ENCODE data around the gene NPB.

Gene NPB

DNA sequence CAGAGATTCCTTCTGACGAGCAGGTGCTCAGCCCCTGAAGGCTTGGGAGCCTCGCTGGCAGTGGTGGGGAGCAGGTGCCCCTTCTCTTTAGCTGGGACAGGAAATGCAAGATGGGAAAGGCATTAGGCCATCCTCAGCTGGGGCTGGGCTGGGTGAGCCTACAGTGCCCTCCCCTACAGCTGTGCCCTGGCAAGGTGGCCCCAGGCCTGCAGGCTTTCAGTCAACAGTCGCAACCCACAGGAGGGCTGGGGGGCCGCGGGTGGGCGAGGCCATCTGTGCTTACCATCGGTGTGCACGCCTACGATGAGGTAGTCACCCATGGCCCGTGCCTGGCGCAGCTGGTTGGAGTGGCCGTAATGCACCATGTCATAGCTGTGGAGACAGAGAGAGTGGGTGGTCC, 7.2 kb downstream of the NPB start:
- Histone ChIP-seq H3K36me3 (ENCODE audit: control insufficient read depth, insufficient read depth, low read length) (peaks cover 39% of the 10 kb centered on the region), H3K27me3 (replicated peaks; ENCODE audit: control insufficient read depth, insufficient read depth, low read length) (no peaks in the 10 kb centered on the region), H3K4me3 (replicated peaks; ENCODE audit: low read depth, low read length) (no peak overlapping the region)
- no peak for DNase-seq (ENCODE audit: extremely low read depth, insufficient read length)
- TF ChIP-seq, protein P1, sequence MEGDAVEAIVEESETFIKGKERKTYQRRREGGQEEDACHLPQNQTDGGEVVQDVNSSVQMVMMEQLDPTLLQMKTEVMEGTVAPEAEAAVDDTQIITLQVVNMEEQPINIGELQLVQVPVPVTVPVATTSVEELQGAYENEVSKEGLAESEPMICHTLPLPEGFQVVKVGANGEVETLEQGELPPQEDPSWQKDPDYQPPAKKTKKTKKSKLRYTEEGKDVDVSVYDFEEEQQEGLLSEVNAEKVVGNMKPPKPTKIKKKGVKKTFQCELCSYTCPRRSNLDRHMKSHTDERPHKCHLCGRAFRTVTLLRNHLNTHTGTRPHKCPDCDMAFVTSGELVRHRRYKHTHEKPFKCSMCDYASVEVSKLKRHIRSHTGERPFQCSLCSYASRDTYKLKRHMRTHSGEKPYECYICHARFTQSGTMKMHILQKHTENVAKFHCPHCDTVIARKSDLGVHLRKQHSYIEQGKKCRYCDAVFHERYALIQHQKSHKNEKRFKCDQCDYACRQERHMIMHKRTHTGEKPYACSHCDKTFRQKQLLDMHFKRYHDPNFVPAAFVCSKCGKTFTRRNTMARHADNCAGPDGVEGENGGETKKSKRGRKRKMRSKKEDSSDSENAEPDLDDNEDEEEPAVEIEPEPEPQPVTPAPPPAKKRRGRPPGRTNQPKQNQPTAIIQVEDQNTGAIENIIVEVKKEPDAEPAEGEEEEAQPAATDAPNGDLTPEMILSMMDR (IDR thresholded peaks at IDR 0.05; ENCODE audit: insufficient read depth, low read length, poor library complexity, severe bottlenecking), result no peak

DNA sequence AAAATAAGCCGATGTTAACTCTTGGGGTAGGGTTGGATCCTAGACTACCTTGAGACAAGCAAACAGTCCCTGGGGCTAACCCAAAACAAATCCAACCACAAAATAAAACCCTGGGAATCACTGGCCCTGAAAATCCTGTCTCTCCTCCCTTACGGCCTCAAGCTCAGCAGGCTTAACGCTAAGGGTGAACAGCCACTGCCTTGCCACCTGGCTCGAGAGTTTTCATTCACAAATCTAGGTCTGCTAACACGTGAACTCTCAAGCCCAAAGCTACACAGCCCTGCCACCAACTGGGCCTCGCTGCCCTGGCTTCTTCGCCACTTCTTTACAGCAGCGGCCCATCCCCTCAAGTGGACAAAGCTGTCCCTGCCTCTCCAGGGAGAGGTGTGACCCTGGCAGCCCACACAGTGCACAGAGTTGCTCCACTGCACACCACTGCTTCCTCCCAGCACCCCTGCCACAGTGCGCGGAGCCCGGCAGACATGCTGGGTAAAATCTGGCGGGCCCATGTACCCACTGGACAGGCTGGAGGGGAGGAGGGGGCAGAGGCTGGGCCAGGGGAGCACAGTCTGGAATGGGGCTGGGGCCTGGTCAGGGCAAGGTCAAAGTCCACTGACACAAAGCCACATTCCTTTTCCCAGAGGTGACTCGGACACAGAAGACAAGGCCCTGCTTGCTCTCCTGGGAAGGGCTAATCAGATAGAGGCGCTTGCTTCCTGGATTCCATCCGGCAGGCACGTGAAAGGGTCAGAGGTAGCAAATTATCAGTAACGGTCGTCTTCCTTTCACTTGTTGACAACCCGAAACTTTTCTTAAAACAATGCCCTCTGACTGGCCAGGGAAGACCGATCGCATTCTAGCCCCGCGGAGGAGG, 8.2 kb downstream of the NPB start:
- Histone ChIP-seq H3K36me3 (ENCODE audit: control insufficient read depth, insufficient read depth, low read length) (peaks cover 40% of the 10 kb centered on the region), H3K4me3 (replicated peaks; ENCODE audit: low read depth, low read length) (peak overlapping the region; percentile 72), H3K27me3 (replicated peaks; ENCODE audit: control insufficient read depth, insufficient read depth, low read length) (no peaks in the 10 kb centered on the region)
- DNase-seq (ENCODE audit: extremely low read depth, insufficient read length), result no peak
- TF ChIP-seq, protein P1 (IDR thresholded peaks at IDR 0.05; ENCODE audit: insufficient read depth, low read length, poor library complexity, severe bottlenecking), result no peak

DNA sequence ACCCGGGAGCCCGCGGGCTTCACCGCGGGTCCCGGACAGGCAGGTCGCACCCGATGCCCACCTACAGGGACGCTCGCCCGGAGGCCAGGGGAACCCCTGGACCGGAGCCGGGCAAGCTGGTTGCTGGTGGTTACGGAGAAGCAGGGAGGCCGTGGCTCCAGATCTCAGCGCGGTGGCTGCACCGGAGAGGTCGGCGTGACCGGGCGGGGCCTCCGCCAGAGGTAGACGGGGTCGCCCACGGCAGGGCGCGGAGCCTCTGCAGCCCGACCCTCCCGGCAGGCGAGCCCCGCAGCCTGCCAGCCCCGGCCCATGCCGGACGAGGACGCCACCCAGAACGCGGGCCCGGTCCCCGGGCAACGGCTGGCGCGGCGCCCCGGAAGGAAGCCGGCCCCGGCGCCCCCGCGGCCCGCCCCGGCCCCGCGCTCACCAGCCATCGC, 8.8 kb downstream of the NPB start:
- H3K36me3 ChIP-seq (ENCODE audit: control insufficient read depth, insufficient read depth, low read length), result peaks cover 41% of the 10 kb centered on the region
- TF ChIP-seq, protein P1 (IDR thresholded peaks at IDR 0.05; ENCODE audit: insufficient read depth, low read length, poor library complexity, severe bottlenecking), result no peak
- DNase-seq (ENCODE audit: extremely low read depth, insufficient read length), result no peak
- no peaks in the 10 kb centered on the region for H3K27me3 ChIP-seq (replicated peaks; ENCODE audit: control insufficient read depth, insufficient read depth, low read length)
- peak overlapping the region; percentile 72 for H3K4me3 ChIP-seq (replicated peaks; ENCODE audit: low read depth, low read length)

DNA sequence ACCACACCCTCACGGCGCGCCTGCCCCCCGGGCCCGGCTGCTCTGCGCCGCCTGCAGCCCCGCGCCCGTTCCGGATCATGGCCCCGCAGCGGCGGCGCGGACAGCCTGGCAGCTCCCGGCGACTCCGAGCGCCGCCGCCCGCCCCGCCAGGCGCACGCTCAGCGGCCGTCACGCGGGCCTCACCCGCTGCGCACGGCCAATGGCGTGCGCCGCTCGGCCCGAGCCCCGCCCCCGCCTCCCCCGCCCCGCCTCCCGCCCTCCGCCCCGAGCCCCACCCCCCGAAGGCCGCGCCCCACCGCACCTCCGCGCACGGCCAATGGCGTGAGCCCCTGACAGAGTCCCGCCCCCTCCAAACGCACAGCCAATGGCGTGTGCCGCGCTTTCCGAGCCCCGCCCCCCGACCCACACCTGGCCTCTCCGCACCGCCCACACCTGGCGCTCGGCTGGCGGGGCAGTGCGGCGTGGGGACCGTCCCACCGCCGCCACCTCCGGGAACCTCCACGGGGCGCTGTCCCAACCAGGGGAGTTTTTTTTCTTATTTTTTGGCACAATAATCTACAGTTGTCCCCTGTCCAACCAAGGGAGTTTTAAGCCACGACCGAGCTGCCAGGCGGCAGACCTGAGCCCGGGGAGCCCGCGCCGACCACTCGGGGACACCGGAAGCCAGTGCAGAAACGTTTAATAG, 9.4 kb downstream of the NPB start, which contains the start of gene PCYT2:
PCYT2 (minus strand) TSS at position 123 of the 685 bp plus-strand sequence; CDS start at position 79, 44 bp downstream.
- peak; percentile 84 for DNase-seq (ENCODE audit: extremely low read depth, insufficient read length)
- H3K27me3 ChIP-seq (replicated peaks; ENCODE audit: control insufficient read depth, insufficient read depth, low read length), result no peaks in the 10 kb centered on the region
- peaks cover 39% of the 10 kb centered on the region for H3K36me3 ChIP-seq (ENCODE audit: control insufficient read depth, insufficient read depth, low read length)
- H3K4me3 ChIP-seq (replicated peaks; ENCODE audit: low read depth, low read length), result peak within 1 kb of the TSS; percentile 72
- TF ChIP-seq, protein P1 (IDR thresholded peaks at IDR 0.05; ENCODE audit: insufficient read depth, low read length, poor library complexity, severe bottlenecking), result peak; percentile 5

DNA sequence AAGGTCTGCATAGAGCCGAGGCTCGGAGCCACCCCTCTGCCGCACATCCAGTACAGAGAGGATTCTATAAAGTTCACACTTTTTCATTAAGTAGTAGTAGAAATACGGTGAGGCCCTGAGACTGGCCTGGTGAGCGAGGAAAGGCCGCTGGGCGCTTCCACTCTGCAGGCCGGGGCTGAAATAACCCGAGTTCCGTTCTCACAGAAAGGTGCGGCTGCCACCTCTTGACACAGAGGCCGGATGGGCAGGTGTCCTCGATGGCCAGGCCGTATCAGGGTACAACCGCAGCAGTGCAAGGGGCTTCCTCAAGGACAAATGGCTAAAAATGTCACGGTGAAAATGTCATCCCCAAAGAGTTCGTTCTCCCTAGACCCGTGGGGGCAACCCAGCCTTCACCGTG, 9.9 kb downstream of the NPB start:
- DNase-seq (ENCODE audit: extremely low read depth, insufficient read length), result no peak
- H3K36me3 ChIP-seq (ENCODE audit: control insufficient read depth, insufficient read depth, low read length), result peaks cover 35% of the 10 kb centered on the region
- no peaks in the 10 kb centered on the region for H3K27me3 ChIP-seq (replicated peaks; ENCODE audit: control insufficient read depth, insufficient read depth, low read length)
- TF ChIP-seq, protein P1 (IDR thresholded peaks at IDR 0.05; ENCODE audit: insufficient read depth, low read length, poor library complexity, severe bottlenecking), result no peak
- H3K4me3 ChIP-seq (replicated peaks; ENCODE audit: low read depth, low read length), result no peak overlapping the region

Measured in GM06990 (cell line).